HepG2 (cell line): ENCODE measurements around the gene SLIT1. TPM values are rescaled to one million over a fixed set of nuclear protein-coding genes. Genes with fewer than 3 reads are reported as not detected.

ENCODE experiments used
- ATAC-seq: fragments of 200-7000 bp; cut with Tn5 transposase; 3 replicates; pipeline ENCODE4 v1.9.1; 2020; ENCODE audit warnings: mild to moderate bottlenecking, moderate library complexity
- BruUV-seq: library from RNA; stranded (reverse); fragments of 400-500 nt; replicated peaks from 2 replicates; lab custom pipeline; 2021; lab: Mats Ljungman, UMichigan
- CTCF ChIA-PET: fragments of 300-600 bp; formaldehyde crosslinking; extraction: SDS; loops from one replicate; lab custom pipeline; 2021; ENCODE audit warnings: low total read pairs, inconsistent platforms, low intra/inter-chr PET ratio; lab: Yijun Ruan, JAX
- POLR2A ChIA-PET: fragments of 350-600 bp; sonication (Branson Sonifier 250); formaldehyde crosslinking; loops from one replicate; lab custom pipeline; 2020; ENCODE audit warnings: antibody characterized with exemption, inconsistent platforms; lab: Yijun Ruan, JAX
- DNase-seq: peaks from one replicate; pipeline ENCODE4 v3.0.0-alpha.2; 2015; ENCODE audit warnings: low spot score
- FAIRE-seq: peaks from 3 replicates; lab custom pipeline; 2011; peaks lifted over from hg19 to GRCh38; lab: Jason Lieb, UNC
- H2AFZ ChIP-seq: one replicate; pipeline ENCODE4 v1.6.1; 2011; ENCODE audit warnings: low read length, inconsistent platforms
- H3K27ac ChIP-seq: fragments of 300-600 bp; 3 replicates; pipeline ENCODE4 v1.8.0; 2011; ENCODE audit warnings: mixed run types, mild to moderate bottlenecking, mixed read lengths, low read length, inconsistent platforms; ENCODE audit not compliant: insufficient read depth; ENCODE audit errors: extremely low read length
- H3K27me3 ChIP-seq, 2 experiments: fragments of 200-600 bp in 1 of 2; 2 replicates in 1 of 2; 3 replicates in 1 of 2; pipeline versions ENCODE4 v1.6.0 to v1.8.0; 2011; ENCODE audit warnings: low read length in 2 of 2, mild to moderate bottlenecking in 2 of 2, moderate library complexity in 2 of 2, inconsistent platforms in 1 of 2; ENCODE audit not compliant: insufficient read depth in 2 of 2, control insufficient read depth in 1 of 2
- H3K36me3 ChIP-seq, 2 experiments: fragments of 200-600 bp in 1 of 2; replicated peaks in 1 of 2; 2 replicates in 1 of 2; 3 replicates in 1 of 2; pipeline versions ENCODE4 v1.5.1 to v1.8.0; 2011; ENCODE audit warnings: low read length in 2 of 2, inconsistent platforms in 1 of 2; ENCODE audit not compliant: insufficient read depth in 2 of 2, control insufficient read depth in 1 of 2
- H3K4me1 ChIP-seq: 2 replicates; pipeline ENCODE4 v1.5.1; 2012; ENCODE audit warnings: low read length, inconsistent platforms; ENCODE audit not compliant: insufficient read depth
- H3K4me2 ChIP-seq: 2 replicates; pipeline ENCODE4 v1.6.0; 2011; ENCODE audit warnings: low read depth, low read length, inconsistent platforms
- H3K4me3 ChIP-seq, 3 experiments: fragments of 200-600 bp in 1 of 3; sonication (generic), shearing (Covaris generic) in 1 of 3; replicated peaks in 1 of 3; 2 replicates each; pipeline ENCODE4 v1.5.1; 2011 to 2016; ENCODE audit warnings: low read length in 3 of 3, inconsistent platforms in 2 of 3, low read depth in 2 of 3, mild to moderate bottlenecking in 2 of 3, control low read depth in 1 of 3, mixed read lengths in 1 of 3; ENCODE audit not compliant: insufficient read depth in 1 of 3
- H3K79me2 ChIP-seq: one replicate; pipeline ENCODE4 v1.6.1; 2011; ENCODE audit warnings: low read length, inconsistent platforms; ENCODE audit not compliant: insufficient read depth
- H3K9ac ChIP-seq: 2 replicates; pipeline ENCODE4 v1.6.0; 2011; ENCODE audit warnings: mild to moderate bottlenecking, low read depth, low read length, inconsistent platforms; ENCODE audit not compliant: insufficient read depth
- H3K9me3 ChIP-seq: 2 replicates; pipeline ENCODE4 v1.5.1; 2012; ENCODE audit warnings: mild to moderate bottlenecking, low read length
- H4K20me1 ChIP-seq: 2 replicates; pipeline ENCODE4 v1.6.0; 2011; ENCODE audit warnings: inconsistent platforms, mild to moderate bottlenecking, low read length, moderate library complexity; ENCODE audit not compliant: insufficient read depth
- RBM39 ChIP-seq: fragments of 200-400 bp; formaldehyde crosslinking; IDR thresholded peaks from one replicate; pipeline ENCODE4 v1.6.1; 2018; ENCODE audit warnings: antibody characterized with exemption, mild to moderate bottlenecking, low read depth, low read length; ENCODE audit not compliant: poor library complexity, severe bottlenecking
- TCF7 ChIP-seq: sonication (generic); IDR thresholded peaks from 2 replicates; pipeline ENCODE4 v1.6.1; 2016; ENCODE audit warnings: antibody characterized with exemption, low read depth
- ZNF383 ChIP-seq: sonication (generic); formaldehyde crosslinking; IDR thresholded peaks from 2 replicates; pipeline ENCODE4 v1.4.0; 2020; ENCODE audit warnings: missing genetic modification reagents, mild to moderate bottlenecking, borderline replicate concordance
- ZNF773 ChIP-seq: sonication (generic); formaldehyde crosslinking; IDR thresholded peaks from 2 replicates; pipeline ENCODE4 v1.4.0; 2020; ENCODE audit warnings: missing genetic modification reagents, borderline replicate concordance
- ZSCAN12 ChIP-seq: sonication (generic); formaldehyde crosslinking; IDR thresholded peaks from 2 replicates; pipeline ENCODE4 v1.9.0; 2021; ENCODE audit warnings: mild to moderate bottlenecking, missing genetic modification reagents
- ZSCAN9 ChIP-seq: IDR thresholded peaks from 2 replicates; pipeline ENCODE4 v1.6.1; 2016; ENCODE audit warnings: borderline replicate concordance
- WGBS: methylation state at CpG from one replicate; pipeline ENCODE4 v1.1.6; 2017; ENCODE audit warnings: low lambda C conversion rate; 5-methylcytosine and 5-hydroxymethylcytosine counted together
- in situ Hi-C: cut with HindIII; loops from 2 replicates; pipeline ENCODE4 v1.10.0; 2017; ENCODE audit warnings: low pct_unique_long_range_greater_than_20kb; ENCODE audit not compliant: extremely low pct_ligation_motif_present
- intact Hi-C: fragments of 100-400 bp; cut with micrococcal nuclease; formaldehyde crosslinking; loops from one replicate; pipeline ENCODE4 v1.10.0; 2022; ENCODE audit not compliant: unreplicated experiment
- polyA plus RNA-seq, 8 experiments: library from polyadenylated mRNA; depleted of rRNA in 3 of 8; stranded (reverse) in 7 of 8; unstranded in 1 of 8; fragments of >200 nt; fragmentation: Illumina TruSeq in 4 of 8; extraction: Trizol in 4 of 8; gene quantifications; 2 replicates each; pipeline versions ENCODE4 v1.2.1 to v1.2.3, GENCODE V29; 2011 to 2016; ENCODE audit warnings: low read depth in 4 of 8, missing spikeins in 1 of 8, mixed read lengths in 1 of 8; ENCODE audit not compliant: insufficient read depth in 1 of 8
- total RNA-seq, 5 experiments: library from RNA; depleted of rRNA; stranded (reverse); fragments of >200 nt; fragmentation: Illumina TruSeq; extraction: Trizol; gene quantifications; 2 replicates each; pipeline ENCODE4 v1.2.3, GENCODE V29; 2016; ENCODE audit warnings: low read depth in 1 of 5
- TF ChIP-seq, protein P1 (sequence below): sonication (generic); formaldehyde crosslinking; IDR thresholded peaks from 2 replicates; pipeline ENCODE4 v1.4.0; 2020; ENCODE audit warnings: missing genetic modification reagents, borderline replicate concordance
- TF ChIP-seq, protein P2 (sequence below): sonication (generic); formaldehyde crosslinking; IDR thresholded peaks from 2 replicates; pipeline ENCODE4 v1.4.0; 2020; ENCODE audit warnings: mild to moderate bottlenecking, missing genetic modification reagents
- TF ChIP-seq, protein P3 (sequence below): sonication (generic); formaldehyde crosslinking; IDR thresholded peaks from 2 replicates; pipeline ENCODE4 v1.5.1; 2020; ENCODE audit warnings: mild to moderate bottlenecking, moderate library complexity, missing genetic modification reagents
- TF ChIP-seq, protein P4 (sequence below): sonication (generic); formaldehyde crosslinking; IDR thresholded peaks from 2 replicates; pipeline ENCODE4 v1.4.0; 2020; ENCODE audit warnings: missing genetic modification reagents, borderline replicate concordance

The SLIT1 gene
- total and polyA plus RNA-seq, 2 of the 13 experiments (the other 11 are each of a cell fraction or from before 2014, with no cell fraction given), result 0.09 to 0.33 TPM

DNA sequence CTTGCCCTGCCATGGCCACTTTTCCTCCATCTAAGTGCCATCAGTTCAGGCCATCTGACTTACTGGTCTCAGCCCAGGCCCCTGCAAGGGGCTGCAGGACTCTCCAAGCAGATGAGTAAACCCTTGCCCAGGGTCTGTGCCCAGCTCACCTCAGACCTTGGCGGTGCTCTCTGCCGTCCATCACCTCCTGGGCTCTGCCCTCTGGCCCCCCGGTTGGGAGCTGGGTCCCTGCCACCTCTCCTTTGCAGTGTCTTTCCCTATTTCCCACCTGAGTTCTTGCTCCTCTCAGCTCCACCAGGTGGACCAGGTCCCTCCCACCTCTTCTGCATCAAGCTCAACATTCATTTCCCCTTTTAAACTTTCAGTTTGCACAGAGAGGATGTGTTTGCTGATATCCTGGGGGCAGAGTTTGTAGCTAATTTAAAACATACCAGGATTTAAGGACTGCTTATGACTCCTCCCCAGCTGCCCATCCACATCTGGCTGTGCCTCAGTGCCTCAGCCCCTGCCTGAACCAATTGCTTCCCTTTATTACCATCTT, 135.5 kb downstream of the SLIT1 start:
- FAIRE-seq, result no peak
- TF ChIP-seq TCF7 (no peak), RBM39 (no peak), ZNF773 (CRISPR knock-in tag) (no peak), ZNF383 (CRISPR knock-in tag) (no peak), ZSCAN12 (CRISPR knock-in tag) (no peak), ZSCAN9 (no peak)
- TF ChIP-seq, protein P1, sequence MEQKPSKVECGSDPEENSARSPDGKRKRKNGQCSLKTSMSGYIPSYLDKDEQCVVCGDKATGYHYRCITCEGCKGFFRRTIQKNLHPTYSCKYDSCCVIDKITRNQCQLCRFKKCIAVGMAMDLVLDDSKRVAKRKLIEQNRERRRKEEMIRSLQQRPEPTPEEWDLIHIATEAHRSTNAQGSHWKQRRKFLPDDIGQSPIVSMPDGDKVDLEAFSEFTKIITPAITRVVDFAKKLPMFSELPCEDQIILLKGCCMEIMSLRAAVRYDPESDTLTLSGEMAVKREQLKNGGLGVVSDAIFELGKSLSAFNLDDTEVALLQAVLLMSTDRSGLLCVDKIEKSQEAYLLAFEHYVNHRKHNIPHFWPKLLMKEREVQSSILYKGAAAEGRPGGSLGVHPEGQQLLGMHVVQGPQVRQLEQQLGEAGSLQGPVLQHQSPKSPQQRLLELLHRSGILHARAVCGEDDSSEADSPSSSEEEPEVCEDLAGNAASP, result no peak
- TF ChIP-seq, protein P2, sequence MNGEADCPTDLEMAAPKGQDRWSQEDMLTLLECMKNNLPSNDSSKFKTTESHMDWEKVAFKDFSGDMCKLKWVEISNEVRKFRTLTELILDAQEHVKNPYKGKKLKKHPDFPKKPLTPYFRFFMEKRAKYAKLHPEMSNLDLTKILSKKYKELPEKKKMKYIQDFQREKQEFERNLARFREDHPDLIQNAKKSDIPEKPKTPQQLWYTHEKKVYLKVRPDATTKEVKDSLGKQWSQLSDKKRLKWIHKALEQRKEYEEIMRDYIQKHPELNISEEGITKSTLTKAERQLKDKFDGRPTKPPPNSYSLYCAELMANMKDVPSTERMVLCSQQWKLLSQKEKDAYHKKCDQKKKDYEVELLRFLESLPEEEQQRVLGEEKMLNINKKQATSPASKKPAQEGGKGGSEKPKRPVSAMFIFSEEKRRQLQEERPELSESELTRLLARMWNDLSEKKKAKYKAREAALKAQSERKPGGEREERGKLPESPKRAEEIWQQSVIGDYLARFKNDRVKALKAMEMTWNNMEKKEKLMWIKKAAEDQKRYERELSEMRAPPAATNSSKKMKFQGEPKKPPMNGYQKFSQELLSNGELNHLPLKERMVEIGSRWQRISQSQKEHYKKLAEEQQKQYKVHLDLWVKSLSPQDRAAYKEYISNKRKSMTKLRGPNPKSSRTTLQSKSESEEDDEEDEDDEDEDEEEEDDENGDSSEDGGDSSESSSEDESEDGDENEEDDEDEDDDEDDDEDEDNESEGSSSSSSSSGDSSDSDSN (CRISPR knock-in tag), result no peak
- TF ChIP-seq, protein P3, sequence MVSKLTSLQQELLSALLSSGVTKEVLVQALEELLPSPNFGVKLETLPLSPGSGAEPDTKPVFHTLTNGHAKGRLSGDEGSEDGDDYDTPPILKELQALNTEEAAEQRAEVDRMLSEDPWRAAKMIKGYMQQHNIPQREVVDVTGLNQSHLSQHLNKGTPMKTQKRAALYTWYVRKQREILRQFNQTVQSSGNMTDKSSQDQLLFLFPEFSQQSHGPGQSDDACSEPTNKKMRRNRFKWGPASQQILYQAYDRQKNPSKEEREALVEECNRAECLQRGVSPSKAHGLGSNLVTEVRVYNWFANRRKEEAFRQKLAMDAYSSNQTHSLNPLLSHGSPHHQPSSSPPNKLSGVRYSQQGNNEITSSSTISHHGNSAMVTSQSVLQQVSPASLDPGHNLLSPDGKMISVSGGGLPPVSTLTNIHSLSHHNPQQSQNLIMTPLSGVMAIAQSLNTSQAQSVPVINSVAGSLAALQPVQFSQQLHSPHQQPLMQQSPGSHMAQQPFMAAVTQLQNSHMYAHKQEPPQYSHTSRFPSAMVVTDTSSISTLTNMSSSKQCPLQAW (CRISPR knock-in tag), result no peak
- TF ChIP-seq, protein P4, sequence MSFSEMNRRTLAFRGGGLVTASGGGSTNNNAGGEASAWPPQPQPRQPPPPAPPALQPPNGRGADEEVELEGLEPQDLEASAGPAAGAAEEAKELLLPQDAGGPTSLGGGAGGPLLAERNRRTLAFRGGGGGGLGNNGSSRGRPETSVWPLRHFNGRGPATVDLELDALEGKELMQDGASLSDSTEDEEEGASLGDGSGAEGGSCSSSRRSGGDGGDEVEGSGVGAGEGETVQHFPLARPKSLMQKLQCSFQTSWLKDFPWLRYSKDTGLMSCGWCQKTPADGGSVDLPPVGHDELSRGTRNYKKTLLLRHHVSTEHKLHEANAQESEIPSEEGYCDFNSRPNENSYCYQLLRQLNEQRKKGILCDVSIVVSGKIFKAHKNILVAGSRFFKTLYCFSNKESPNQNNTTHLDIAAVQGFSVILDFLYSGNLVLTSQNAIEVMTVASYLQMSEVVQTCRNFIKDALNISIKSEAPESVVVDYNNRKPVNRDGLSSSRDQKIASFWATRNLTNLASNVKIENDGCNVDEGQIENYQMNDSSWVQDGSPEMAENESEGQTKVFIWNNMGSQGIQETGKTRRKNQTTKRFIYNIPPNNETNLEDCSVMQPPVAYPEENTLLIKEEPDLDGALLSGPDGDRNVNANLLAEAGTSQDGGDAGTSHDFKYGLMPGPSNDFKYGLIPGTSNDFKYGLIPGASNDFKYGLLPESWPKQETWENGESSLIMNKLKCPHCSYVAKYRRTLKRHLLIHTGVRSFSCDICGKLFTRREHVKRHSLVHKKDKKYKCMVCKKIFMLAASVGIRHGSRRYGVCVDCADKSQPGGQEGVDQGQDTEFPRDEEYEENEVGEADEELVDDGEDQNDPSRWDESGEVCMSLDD (CRISPR knock-in tag), result no peak

More for the DNA sequence above, 135.5 kb downstream of the SLIT1 start:
- Histone ChIP-seq H3K4me3 (no peak overlapping the region), H3K4me2 (no peak overlapping the region), H3K4me1 (no peaks in the 10 kb centered on the region), H4K20me1 (no peaks in the 10 kb centered on the region), H2AFZ (no peak overlapping the region), H3K9me3 (no peaks in the 10 kb centered on the region), H3K9ac (no peak overlapping the region), H3K36me3 (no peaks in the 10 kb centered on the region), H3K27ac (no peak overlapping the region), H3K79me2 (no peaks in the 10 kb centered on the region), H3K27me3 (peaks cover 4 to 45% of the 10 kb centered on the region in 2 experiments; a peak in 4 of 5 replicates)
- peak; percentile 23 for ATAC-seq
- in situ Hi-C loops (no loop called here), intact Hi-C loops (no loop called here)
- 0% methylated on average over 3 of the region's 3 CpGs for WGBS
- BruUV-seq, result no TSS peak
- ChIA-PET CTCF (no interaction called here), POLR2A (no interaction called here)
- DNase-seq, result no peak
